Activated effector memory CD4-positive, alpha-beta T cell treated with anti-CD3 and anti-CD28 coated beads, Interleukin-2, amount 50 U/mL, for 16 hours (primary cell): Measurements from ENCODE around the gene LRIG3.
"Not testable (repeated sequence)": the region's sequence is repeated elsewhere in the genome, so short reads cannot be mapped to it uniquely, and the experiment has no call there.

Experiments used
- DNase-seq: peaks from one replicate; pipeline ENCODE4 v3.0.0-alpha.2; 2020

The LRIG3 gene

GRCh38 chr12:58896278-58896677 lies 24.0 kb downstream of the LRIG3 start:
- no peak for DNase-seq

GRCh38 chr12:58895053-58895452 lies 25.3 kb downstream of the LRIG3 start:
- DNase-seq, result no peak

- DNase-seq, result no peak
Observed at GRCh38 chr12:58894040-58894439, 26.3 kb downstream of the LRIG3 start.

- DNase-seq, result no peak
Observed at GRCh38 chr12:58893495-58893894, 26.8 kb downstream of the LRIG3 start.

- DNase-seq, result no peak
Observed at GRCh38 chr12:58889557-58889956, 30.7 kb downstream of the LRIG3 start.

GRCh38 chr12:58888131-58888783 lies 32.0 kb downstream of the LRIG3 start:
- DNase-seq, result no peak

- DNase-seq, result no peak
Observed at GRCh38 chr12:58887068-58887467, 33.2 kb downstream of the LRIG3 start.

- no peak for DNase-seq
Observed at GRCh38 chr12:58886474-58886873, 33.8 kb downstream of the LRIG3 start.

GRCh38 chr12:58884916-58885315 lies 35.4 kb downstream of the LRIG3 start:
- no peak for DNase-seq

- DNase-seq, result no peak
Observed at GRCh38 chr12:58883576-58884334, 36.5 kb downstream of the LRIG3 start.

GRCh38 chr12:58882826-58883225 lies 37.5 kb downstream of the LRIG3 start:
- DNase-seq, result no peak

GRCh38 chr12:58881816-58882215 lies 38.5 kb downstream of the LRIG3 start:
- no peak for DNase-seq

- DNase-seq, result no peak
Observed at GRCh38 chr12:58880639-58881038, 39.7 kb downstream of the LRIG3 start.

- DNase-seq, result no peak
Observed at GRCh38 chr12:58877243-58877743, 43.0 kb downstream of the LRIG3 start.

- DNase-seq, result no peak
Observed at GRCh38 chr12:58873496-58873895, 46.8 kb downstream of the LRIG3 start.

- DNase-seq, result no peak
Observed at GRCh38 chr12:58871556-58871955, 48.7 kb downstream of the LRIG3 start.

GRCh38 chr12:58870595-58870994 lies 49.7 kb downstream of the LRIG3 start:
- no peak for DNase-seq

- DNase-seq, result no peak
Observed at GRCh38 chr12:58860788-58861240, 59.5 kb downstream of the LRIG3 start.

GRCh38 chr12:58860056-58860787 lies 60.1 kb downstream of the LRIG3 start:
- DNase-seq, result no peak

- DNase-seq, result no peak
Observed at GRCh38 chr12:58858030-58858429, 62.3 kb downstream of the LRIG3 start.

GRCh38 chr12:58857206-58857605 lies 63.1 kb downstream of the LRIG3 start:
- DNase-seq, result not testable (repeated sequence)

GRCh38 chr12:58855630-58856029 lies 64.7 kb downstream of the LRIG3 start:
- not testable (repeated sequence) for DNase-seq

- DNase-seq, result no peak
Observed at GRCh38 chr12:58850826-58851225, 69.5 kb downstream of the LRIG3 start.
